IMR-90 (cell line): Measurements from ENCODE around the gene TCEAL1. TPM values are rescaled to one million over a fixed set of nuclear protein-coding genes. Genes with fewer than 3 reads are reported as not detected.

ENCODE experiments used
- ATAC-seq: fragments of 200-7000 bp; cut with Tn5 transposase; 2 replicates; pipeline ENCODE4 v1.9.1; 2020; ENCODE audit warnings: low read depth, mild to moderate bottlenecking, moderate library complexity
- BruUV-seq: library from RNA; stranded (reverse); fragments of 400-500 nt; replicated peaks from 2 replicates; lab custom pipeline; 2021; lab: Mats Ljungman, UMichigan
- CTCF ChIA-PET: fragments of 300-600 bp; formaldehyde crosslinking; extraction: SDS; loops from one replicate; lab custom pipeline; 2021; ENCODE audit warnings: antibody characterized with exemption; lab: Yijun Ruan, JAX
- POLR2A ChIA-PET: fragments of 300-600 bp; sonication (Branson Sonifier 250); formaldehyde crosslinking; loops from one replicate; lab custom pipeline; 2022; ENCODE audit warnings: antibody characterized with exemption; ENCODE audit not compliant: unreplicated experiment; lab: Charles Lee
- DNase-seq: peaks from one replicate; pipeline ENCODE4 v3.0.0; 2013
- H2AFZ ChIP-seq: replicated peaks from 2 replicates; pipeline ENCODE3; 2013; ENCODE audit warnings: low read length, mild to moderate bottlenecking; ENCODE audit not compliant: poor library complexity
- H2AK5ac ChIP-seq: 2 replicates; pipeline ENCODE4 v1.6.1; 2013; ENCODE audit warnings: low read depth, low read length, inconsistent platforms
- H2AK9ac ChIP-seq: replicated peaks from 2 replicates; pipeline ENCODE3; 2013; ENCODE audit warnings: mild to moderate bottlenecking, low read depth, low read length, moderate library complexity; ENCODE audit not compliant: poor library complexity
- H2BK120ac ChIP-seq: 2 replicates; pipeline ENCODE4 v1.6.1; 2013; ENCODE audit warnings: low read depth, low read length, inconsistent platforms
- H2BK15ac ChIP-seq: 3 replicates; pipeline ENCODE4 v1.6.1; 2013; ENCODE audit warnings: low read depth, low read length, inconsistent platforms
- H2BK20ac ChIP-seq: 2 replicates; pipeline ENCODE4 v1.6.1; 2013; ENCODE audit warnings: low read depth, mild to moderate bottlenecking, inconsistent platforms, low read length, moderate library complexity
- H2BK5ac ChIP-seq: 2 replicates; pipeline ENCODE4 v1.6.1; 2013; ENCODE audit warnings: mild to moderate bottlenecking, low read depth, low read length, inconsistent platforms; ENCODE audit not compliant: poor library complexity, severe bottlenecking
- H3K14ac ChIP-seq: replicated peaks from 2 replicates; pipeline ENCODE4 v1.6.1; 2013; ENCODE audit warnings: low read depth, low read length, inconsistent platforms
- H3K18ac ChIP-seq: 2 replicates; pipeline ENCODE4 v1.6.1; 2013; ENCODE audit warnings: low read depth, low read length, control low read depth
- H3K23ac ChIP-seq: 2 replicates; pipeline ENCODE4 v1.6.1; 2013; ENCODE audit warnings: low read depth, low read length, inconsistent platforms
- H3K27ac ChIP-seq: 2 replicates; pipeline ENCODE4 v1.5.1; 2013; ENCODE audit warnings: mild to moderate bottlenecking, control low read depth, low read length; ENCODE audit not compliant: insufficient read depth
- H3K27me3 ChIP-seq: 2 replicates; pipeline ENCODE4 v1.6.1; 2013; ENCODE audit warnings: low read length; ENCODE audit not compliant: control insufficient read depth, insufficient read depth
- H3K36me3 ChIP-seq: 2 replicates; pipeline ENCODE4 v1.6.1; 2013; ENCODE audit warnings: low read length, mixed read lengths; ENCODE audit not compliant: control insufficient read depth, insufficient read depth
- H3K4ac ChIP-seq: 2 replicates; pipeline ENCODE4 v1.6.1; 2013; ENCODE audit warnings: low read depth, low read length, inconsistent platforms
- H3K4me1 ChIP-seq: 2 replicates; pipeline ENCODE4 v1.6.1; 2013; ENCODE audit warnings: low read length, mixed read lengths; ENCODE audit not compliant: control insufficient read depth, insufficient read depth
- H3K4me2 ChIP-seq: 2 replicates; pipeline ENCODE4 v1.6.1; 2013; ENCODE audit warnings: low read depth, mild to moderate bottlenecking, control low read depth, low read length, moderate library complexity
- H3K4me3 ChIP-seq: 2 replicates; pipeline ENCODE4 v1.5.1; 2013; ENCODE audit warnings: low read depth, mild to moderate bottlenecking, control low read depth, low read length, moderate library complexity; ENCODE audit not compliant: insufficient read depth
- H3K56ac ChIP-seq: 2 replicates; pipeline ENCODE4 v1.6.1; 2013; ENCODE audit warnings: low read length, inconsistent platforms; ENCODE audit not compliant: insufficient read depth; ENCODE audit errors: extremely low read depth
- H3K79me1 ChIP-seq, 2 experiments: 2 replicates each; pipeline ENCODE4 v1.6.1; 2013; ENCODE audit warnings: low read length in 2 of 2, inconsistent platforms in 1 of 2, low read depth in 1 of 2
- H3K9ac ChIP-seq: 2 replicates; pipeline ENCODE4 v1.6.1; 2013; ENCODE audit warnings: low read depth, low read length, control low read depth
- H3K9me1 ChIP-seq: 2 replicates; pipeline ENCODE4 v1.6.1; 2013; ENCODE audit warnings: low read length, inconsistent platforms; ENCODE audit not compliant: insufficient read depth
- H3K9me3 ChIP-seq: 2 replicates; pipeline ENCODE4 v1.6.1; 2013; ENCODE audit warnings: low read length; ENCODE audit not compliant: control insufficient read depth, insufficient read depth
- H4K20me1 ChIP-seq: 2 replicates; pipeline ENCODE4 v1.6.1; 2013; ENCODE audit warnings: low read length, inconsistent platforms; ENCODE audit not compliant: insufficient read depth
- H4K5ac ChIP-seq: 2 replicates; pipeline ENCODE4 v1.6.1; 2013; ENCODE audit warnings: mild to moderate bottlenecking, low read depth, low read length, control low read depth
- H4K8ac ChIP-seq, 2 experiments: 2 replicates each; pipeline ENCODE4 v1.6.1; 2013; ENCODE audit warnings: low read depth in 2 of 2, low read length in 2 of 2, control low read depth in 1 of 2, inconsistent platforms in 1 of 2
- H4K91ac ChIP-seq: 2 replicates; pipeline ENCODE4 v1.6.1; 2013; ENCODE audit warnings: low read depth, low read length, inconsistent platforms; ENCODE audit not compliant: insufficient read depth
- BHLHE40 ChIP-seq: fragments of 150-350 bp; IDR thresholded peaks from 2 replicates; pipeline ENCODE4 v1.6.1; 2016; ENCODE audit warnings: mild to moderate bottlenecking, low read depth, low read length
- CEBPB ChIP-seq: IDR thresholded peaks from 2 replicates; pipeline ENCODE4 v1.6.1; 2012; ENCODE audit warnings: low read depth, low read length, improper control_type of control experiment
- CHD1 ChIP-seq: IDR thresholded peaks from 2 replicates; pipeline ENCODE4 v1.6.1; 2012; ENCODE audit warnings: low read depth, low read length, improper control_type of control experiment
- CTCF ChIP-seq: conservative IDR thresholded peaks from 2 replicates; pipeline ENCODE4 v1.5.1; 2012; ENCODE audit warnings: mild to moderate bottlenecking, low read depth, low read length, improper control_type of control experiment
- ELK1 ChIP-seq: fragments of 150-350 bp; IDR thresholded peaks from 2 replicates; pipeline ENCODE4 v1.6.1; 2016; ENCODE audit warnings: low read depth, mild to moderate bottlenecking, low read length, moderate library complexity, borderline replicate concordance
- FOS ChIP-seq: fragments of 150-350 bp; IDR thresholded peaks from 2 replicates; pipeline ENCODE4 v1.6.1; 2016; ENCODE audit warnings: low read depth, low read length
- MAFK ChIP-seq: IDR thresholded peaks from 2 replicates; pipeline ENCODE4 v1.6.1; 2012; ENCODE audit warnings: low read depth, low read length, improper control_type of control experiment
- MAZ ChIP-seq: IDR thresholded peaks from 2 replicates; pipeline ENCODE4 v1.6.1; 2012; ENCODE audit warnings: low read depth, mild to moderate bottlenecking, low read length, improper control_type of control experiment, moderate library complexity, borderline replicate concordance
- MXI1 ChIP-seq: IDR thresholded peaks from 2 replicates; pipeline ENCODE4 v1.6.1; 2012; ENCODE audit warnings: low read depth, mild to moderate bottlenecking, low read length, moderate library complexity, borderline replicate concordance
- NFE2L2 ChIP-seq: fragments of 150-350 bp; IDR thresholded peaks from 2 replicates; pipeline ENCODE4 v1.6.1; 2016; ENCODE audit warnings: low read depth, mild to moderate bottlenecking, low read length
- POLR2A ChIP-seq: IDR thresholded peaks from 2 replicates; pipeline ENCODE4 v1.6.1; 2012; ENCODE audit warnings: mild to moderate bottlenecking, low read depth, low read length
- RAD21 ChIP-seq: IDR thresholded peaks from 2 replicates; pipeline ENCODE4 v1.6.1; 2012; ENCODE audit warnings: low read length, improper control_type of control experiment
- RCOR1 ChIP-seq: IDR thresholded peaks from 2 replicates; pipeline ENCODE4 v1.6.1; 2012; ENCODE audit warnings: mild to moderate bottlenecking, low read length, improper control_type of control experiment; ENCODE audit not compliant: insufficient replicate concordance
- RFX5 ChIP-seq: IDR thresholded peaks from 2 replicates; pipeline ENCODE4 v1.8.0; 2012; ENCODE audit warnings: low read depth, mild to moderate bottlenecking, low read length, moderate library complexity
- SMC3 ChIP-seq: fragments of 150-350 bp; IDR thresholded peaks from 2 replicates; pipeline ENCODE4 v1.6.1; 2016; ENCODE audit warnings: low read depth, mild to moderate bottlenecking, antibody characterized with exemption, low read length, moderate library complexity
- USF2 ChIP-seq: fragments of 150-350 bp; IDR thresholded peaks from 2 replicates; pipeline ENCODE4 v1.6.1; 2017; ENCODE audit warnings: mild to moderate bottlenecking, antibody characterized with exemption, low read length, low read depth
- WGBS, 2 experiments: methylation state at CpG; one replicate each; pipeline versions ENCODE4 v1.1.5 to v1.1.7; 2013; ENCODE audit warnings: missing lambda C conversion rate in 2 of 2; ENCODE audit not compliant: insufficient read length in 1 of 2; ENCODE audit errors: extremely low coverage in 2 of 2; 5-methylcytosine and 5-hydroxymethylcytosine counted together
- dilution Hi-C: fragments of 300-500 bp; cut with HindIII; formaldehyde crosslinking; loops from one replicate; pipeline ENCODE4 v1.14.3; 2018; ENCODE audit warnings: low sequenced_read_pairs; ENCODE audit not compliant: unreplicated experiment
- in situ Hi-C: fragments of 300-500 bp; cut with MboI; formaldehyde crosslinking; loops from 3 replicates; pipeline ENCODE4 v1.14.3; 2019; ENCODE audit warnings: low sequenced_read_pairs, inconsistent platforms, mixed read lengths
- intact Hi-C: fragments of 100-400 bp; cut with micrococcal nuclease; formaldehyde crosslinking; loops from 2 replicates; pipeline ENCODE4 v1.10.0; 2022
- polyA plus RNA-seq, 3 experiments: library from polyadenylated mRNA; depleted of rRNA; stranded (reverse); fragments of >200 nt; gene quantifications; 2 replicates each; pipeline ENCODE4 v1.2.3, GENCODE V29; 2012; ENCODE audit warnings: low replicate concordance in 1 of 3
- total RNA-seq: library from RNA; depleted of rRNA; stranded (reverse); fragments of >200 nt; gene quantifications from 2 replicates; pipeline ENCODE4 v1.2.3, GENCODE V29; 2012

TCEAL1 gene
- total and polyA plus RNA-seq, 2 of the 4 experiments (the other 2 are of a cell fraction), result 9.1 to 21.8 TPM

- Histone ChIP-seq H3K27ac (no peak overlapping the region), H3K4ac (no peak overlapping the region), H2AK9ac (no peak overlapping the region), H3K9me1 (peaks cover 8% of the 10 kb centered on the region), H3K14ac (no peak overlapping the region), H2BK20ac (no peak overlapping the region), H3K27me3 (peaks cover 8% of the 10 kb centered on the region), H3K4me2 (no peak overlapping the region), H3K56ac (no peak overlapping the region), H2BK120ac (no peak overlapping the region), H2AFZ (no peak overlapping the region), H2BK15ac (no peak overlapping the region), H4K8ac (no peak overlapping the region), H3K9ac (no peak overlapping the region), H3K4me1 (no peaks in the 10 kb centered on the region), H4K91ac (no peak overlapping the region), H3K18ac (no peak overlapping the region), H4K5ac (no peak overlapping the region), H2AK5ac (no peak overlapping the region), H3K23ac (no peak overlapping the region), H4K20me1 (peaks cover 5% of the 10 kb centered on the region), H2BK5ac (no peak overlapping the region), H3K4me3 (no peak overlapping the region), H3K36me3 (no peaks in the 10 kb centered on the region), H3K79me1 (no peaks in the 10 kb centered on the region), H3K9me3 (no peaks in the 10 kb centered on the region)
- dilution Hi-C loops (no loop called here), in situ Hi-C loops (loop anchor here (10.0 kb wide), 1 partner anchor 135 kb away; no protein-coding TSS in a partner anchor), intact Hi-C loops (no loop called here)
- ChIA-PET CTCF (no interaction called here), POLR2A (no interaction called here)
- BruUV-seq, result no TSS peak
- no peak for ATAC-seq
- no CpG with 5 or more reads among the region's 1 CpG for WGBS, 2 experiments
- no peak for DNase-seq
- TF ChIP-seq SMC3 (no peak), MXI1 (no peak), RFX5 (no peak), CHD1 (no peak), CTCF (no peak), RCOR1 (no peak), CEBPB (no peak), ELK1 (no peak), MAFK (no peak), RAD21 (no peak), BHLHE40 (no peak), MAZ (no peak), NFE2L2 (no peak), USF2 (no peak), FOS (no peak), POLR2A (no peak)
These were observed 41.0 kb downstream of the TCEAL1 start for GRCh38 chrX:103669745-103670144.
